HepG2 (cell line): ENCODE measurements around the gene NDOR1. TPM values are rescaled to one million over a fixed set of nuclear protein-coding genes. Genes with fewer than 3 reads are reported as not detected.

Source experiments
- ATAC-seq: fragments of 200-7000 bp; cut with Tn5 transposase; 3 replicates; pipeline ENCODE4 v1.9.1; 2020; ENCODE audit warnings: mild to moderate bottlenecking, moderate library complexity
- BruUV-seq: library from RNA; stranded (reverse); fragments of 400-500 nt; replicated peaks from 2 replicates; lab custom pipeline; 2021; lab: Mats Ljungman, UMichigan
- CTCF ChIA-PET: fragments of 300-600 bp; formaldehyde crosslinking; extraction: SDS; loops from one replicate; lab custom pipeline; 2021; ENCODE audit warnings: low total read pairs, inconsistent platforms, low intra/inter-chr PET ratio; lab: Yijun Ruan, JAX
- POLR2A ChIA-PET: fragments of 350-600 bp; sonication (Branson Sonifier 250); formaldehyde crosslinking; loops from one replicate; lab custom pipeline; 2020; ENCODE audit warnings: antibody characterized with exemption, inconsistent platforms; lab: Yijun Ruan, JAX
- DNase-seq: peaks from one replicate; pipeline ENCODE4 v3.0.0-alpha.2; 2015; ENCODE audit warnings: low spot score
- FAIRE-seq: peaks from 3 replicates; lab custom pipeline; 2011; peaks lifted over from hg19 to GRCh38; lab: Jason Lieb, UNC
- H2AFZ ChIP-seq: one replicate; pipeline ENCODE4 v1.6.1; 2011; ENCODE audit warnings: low read length, inconsistent platforms
- H3K27ac ChIP-seq: fragments of 300-600 bp; 3 replicates; pipeline ENCODE4 v1.8.0; 2011; ENCODE audit warnings: mixed run types, mild to moderate bottlenecking, mixed read lengths, low read length, inconsistent platforms; ENCODE audit not compliant: insufficient read depth; ENCODE audit errors: extremely low read length
- H3K27me3 ChIP-seq, 2 experiments: fragments of 200-600 bp in 1 of 2; 2 replicates in 1 of 2; 3 replicates in 1 of 2; pipeline versions ENCODE4 v1.6.0 to v1.8.0; 2011; ENCODE audit warnings: low read length in 2 of 2, mild to moderate bottlenecking in 2 of 2, moderate library complexity in 2 of 2, inconsistent platforms in 1 of 2; ENCODE audit not compliant: insufficient read depth in 2 of 2, control insufficient read depth in 1 of 2
- H3K36me3 ChIP-seq, 2 experiments: fragments of 200-600 bp in 1 of 2; replicated peaks in 1 of 2; 2 replicates in 1 of 2; 3 replicates in 1 of 2; pipeline versions ENCODE4 v1.5.1 to v1.8.0; 2011; ENCODE audit warnings: low read length in 2 of 2, inconsistent platforms in 1 of 2; ENCODE audit not compliant: insufficient read depth in 2 of 2, control insufficient read depth in 1 of 2
- H3K4me1 ChIP-seq: 2 replicates; pipeline ENCODE4 v1.5.1; 2012; ENCODE audit warnings: low read length, inconsistent platforms; ENCODE audit not compliant: insufficient read depth
- H3K4me2 ChIP-seq: 2 replicates; pipeline ENCODE4 v1.6.0; 2011; ENCODE audit warnings: low read depth, low read length, inconsistent platforms
- H3K4me3 ChIP-seq, 3 experiments: fragments of 200-600 bp in 1 of 3; sonication (generic), shearing (Covaris generic) in 1 of 3; replicated peaks in 1 of 3; 2 replicates each; pipeline ENCODE4 v1.5.1; 2011 to 2016; ENCODE audit warnings: low read length in 3 of 3, inconsistent platforms in 2 of 3, low read depth in 2 of 3, mild to moderate bottlenecking in 2 of 3, control low read depth in 1 of 3, mixed read lengths in 1 of 3; ENCODE audit not compliant: insufficient read depth in 1 of 3
- H3K79me2 ChIP-seq: one replicate; pipeline ENCODE4 v1.6.1; 2011; ENCODE audit warnings: low read length, inconsistent platforms; ENCODE audit not compliant: insufficient read depth
- H3K9ac ChIP-seq: 2 replicates; pipeline ENCODE4 v1.6.0; 2011; ENCODE audit warnings: mild to moderate bottlenecking, low read depth, low read length, inconsistent platforms; ENCODE audit not compliant: insufficient read depth
- H3K9me3 ChIP-seq: 2 replicates; pipeline ENCODE4 v1.5.1; 2012; ENCODE audit warnings: mild to moderate bottlenecking, low read length
- H4K20me1 ChIP-seq: 2 replicates; pipeline ENCODE4 v1.6.0; 2011; ENCODE audit warnings: inconsistent platforms, mild to moderate bottlenecking, low read length, moderate library complexity; ENCODE audit not compliant: insufficient read depth
- BHLHE40 ChIP-seq: IDR thresholded peaks from 2 replicates; pipeline ENCODE4 v1.6.1; 2011; ENCODE audit warnings: low read length, improper control_type of control experiment
- FOXA3 ChIP-seq: IDR thresholded peaks from 2 replicates; pipeline ENCODE4 v1.6.1; 2016; ENCODE audit warnings: missing genetic modification reagents, missing compliant biosample characterization
- FOXJ3 ChIP-seq: sonication (generic); formaldehyde crosslinking; IDR thresholded peaks from 2 replicates; pipeline ENCODE4 v1.4.0; 2020; ENCODE audit warnings: missing genetic modification reagents, mild to moderate bottlenecking, borderline replicate concordance
- KAT8 ChIP-seq: IDR thresholded peaks from 2 replicates; pipeline ENCODE4 v1.6.1; 2016; ENCODE audit warnings: missing genetic modification reagents, missing compliant biosample characterization
- MNT ChIP-seq: fragments of 450-650 bp; IDR thresholded peaks from 2 replicates; pipeline ENCODE4 v1.6.1; 2016
- SMAD9 ChIP-seq: sonication (generic); formaldehyde crosslinking; IDR thresholded peaks from 2 replicates; pipeline ENCODE4 v1.5.1; 2020; ENCODE audit warnings: mild to moderate bottlenecking, missing genetic modification reagents
- SP1 ChIP-seq, 2 experiments: fragments of 450-650 bp in 1 of 2; sonication (generic) in 1 of 2; formaldehyde crosslinking in 1 of 2; IDR thresholded peaks; 2 replicates each; pipeline versions ENCODE4 v1.4.0 to v1.6.1; 2016 to 2020; ENCODE audit warnings: missing genetic modification reagents in 1 of 2
- USF2 ChIP-seq, 2 experiments: sonication (generic) in 1 of 2; formaldehyde crosslinking in 1 of 2; IDR thresholded peaks; 2 replicates each; pipeline versions ENCODE4 v1.5.1 to v1.6.1; 2011 to 2020; ENCODE audit warnings: borderline replicate concordance in 1 of 2, low read depth in 1 of 2, low read length in 1 of 2, mild to moderate bottlenecking in 1 of 2, missing genetic modification reagents in 1 of 2, moderate library complexity in 1 of 2
- ZBTB34 ChIP-seq: sonication (generic); formaldehyde crosslinking; IDR thresholded peaks from 2 replicates; pipeline ENCODE4 v1.8.0; 2022; ENCODE audit warnings: mild to moderate bottlenecking, missing genetic modification reagents
- ZBTB37 ChIP-seq: sonication (generic); formaldehyde crosslinking; IDR thresholded peaks from 2 replicates; pipeline ENCODE4 v1.4.0; 2020; ENCODE audit warnings: mild to moderate bottlenecking, missing genetic modification reagents
- ZNF431 ChIP-seq: sonication (generic); formaldehyde crosslinking; IDR thresholded peaks from 2 replicates; pipeline ENCODE4 v1.9.0; 2022; ENCODE audit warnings: missing genetic modification reagents, low read depth, mild to moderate bottlenecking, borderline replicate concordance
- ZNF460 ChIP-seq: sonication (generic); formaldehyde crosslinking; IDR thresholded peaks from 2 replicates; pipeline ENCODE4 v1.5.1; 2020; ENCODE audit warnings: missing genetic modification reagents, mild to moderate bottlenecking, borderline replicate concordance
- ZNF530 ChIP-seq: sonication (generic); formaldehyde crosslinking; IDR thresholded peaks from 2 replicates; pipeline ENCODE4 v1.5.0; 2020; ENCODE audit warnings: low read depth, mild to moderate bottlenecking, missing genetic modification reagents
- ZNF768 ChIP-seq: sonication (generic); formaldehyde crosslinking; IDR thresholded peaks from 2 replicates; pipeline ENCODE4 v1.4.0; 2020; ENCODE audit warnings: missing genetic modification reagents
- ZNF839 ChIP-seq: sonication (generic); formaldehyde crosslinking; IDR thresholded peaks from 2 replicates; pipeline ENCODE4 v1.4.0; 2020; ENCODE audit warnings: missing genetic modification reagents, mild to moderate bottlenecking, borderline replicate concordance
- WGBS: methylation state at CpG from one replicate; pipeline ENCODE4 v1.1.6; 2017; ENCODE audit warnings: low lambda C conversion rate; 5-methylcytosine and 5-hydroxymethylcytosine counted together
- in situ Hi-C: cut with HindIII; loops from 2 replicates; pipeline ENCODE4 v1.10.0; 2017; ENCODE audit warnings: low pct_unique_long_range_greater_than_20kb; ENCODE audit not compliant: extremely low pct_ligation_motif_present
- intact Hi-C: fragments of 100-400 bp; cut with micrococcal nuclease; formaldehyde crosslinking; loops from one replicate; pipeline ENCODE4 v1.10.0; 2022; ENCODE audit not compliant: unreplicated experiment
- polyA plus RNA-seq, 8 experiments: library from polyadenylated mRNA; depleted of rRNA in 3 of 8; stranded (reverse) in 7 of 8; unstranded in 1 of 8; fragments of >200 nt; fragmentation: Illumina TruSeq in 4 of 8; extraction: Trizol in 4 of 8; gene quantifications; 2 replicates each; pipeline versions ENCODE4 v1.2.1 to v1.2.3, GENCODE V29; 2011 to 2016; ENCODE audit warnings: low read depth in 4 of 8, missing spikeins in 1 of 8, mixed read lengths in 1 of 8; ENCODE audit not compliant: insufficient read depth in 1 of 8
- total RNA-seq, 5 experiments: library from RNA; depleted of rRNA; stranded (reverse); fragments of >200 nt; fragmentation: Illumina TruSeq; extraction: Trizol; gene quantifications; 2 replicates each; pipeline ENCODE4 v1.2.3, GENCODE V29; 2016; ENCODE audit warnings: low read depth in 1 of 5

Gene NDOR1
- total and polyA plus RNA-seq, 2 of the 13 experiments (the other 11 are each of a cell fraction or from before 2014, with no cell fraction given), result 3.6 to 8.7 TPM

GRCh38 chr9:137157618-137158415, 47.7 kb upstream of the NDOR1 start:
- no peak overlapping the region for H3K27ac ChIP-seq
- H3K4me2 ChIP-seq, result no peak overlapping the region
- POLR2A ChIA-PET, result no interaction called here
- H3K9ac ChIP-seq, result no peak overlapping the region
- H4K20me1 ChIP-seq, result no peaks in the 10 kb centered on the region
- WGBS, result 16% methylated on average over 10 of the region's 19 CpGs
- CTCF ChIA-PET, result no interaction called here
- no peak overlapping the region for H2AFZ ChIP-seq
- no peaks in the 10 kb centered on the region for H3K9me3 ChIP-seq
- no peak for FAIRE-seq
- intact Hi-C loops, result no loop called here
- no peak for DNase-seq
- no peak for ATAC-seq
- H3K36me3 ChIP-seq, result no peaks in the 10 kb centered on the region
- no peak overlapping the region for H3K4me3 ChIP-seq
- BruUV-seq, result no TSS peak
- H3K27me3 ChIP-seq, result peaks cover 13 to 59% of the 10 kb centered on the region in 2 experiments; a peak in 4 of 5 replicates
- no peaks in the 10 kb centered on the region for H3K79me2 ChIP-seq
- in situ Hi-C loops, result no loop called here
- no peaks in the 10 kb centered on the region for H3K4me1 ChIP-seq
- TF ChIP-seq FOXJ3 (CRISPR knock-in tag) (no peak), MNT (peak; percentile 99), SP1 (IDR thresholded peaks at IDR 0.05) (no peak), SP1 (CRISPR knock-in tag; IDR thresholded peaks at IDR 0.05) (0 out of 2 replicates have a peak, but pooled peaks have one; percentile 17), ZBTB34 (CRISPR knock-in tag) (no peak), BHLHE40 (peak; percentile 32; the same call in 1 of the 2 replicates), KAT8 (no peak), USF2 (IDR thresholded peaks at IDR 0.05; ENCODE audit: low read depth, low read length) (peak; percentile 19; the same call in 1 of the 2 replicates), USF2 (CRISPR knock-in tag; IDR thresholded peaks at IDR 0.05; ENCODE audit: borderline replicate concordance) (no peak), FOXA3 (CRISPR knock-in tag) (no peak), ZNF768 (CRISPR knock-in tag) (no peak), ZNF431 (CRISPR knock-in tag) (no peak), ZBTB37 (CRISPR knock-in tag) (no peak), SMAD9 (no peak), ZNF530 (CRISPR knock-in tag) (no peak), ZNF839 (CRISPR knock-in tag) (no peak), ZNF460 (CRISPR knock-in tag) (no peak)
